ENCODE results near the gene RNF44. TPM values are rescaled to one million over a fixed set of nuclear protein-coding genes. Genes with fewer than 3 reads are reported as not detected.

RNF44 gene
- total and polyA plus RNA-seq, 2 donors (not counting 3 experiments of a cell fraction or from before 2014, with no cell fraction given), result 19.8 to 50.2 TPM

GRCh38 chr5:176515396-176515795 lies 21.8 kb downstream of the RNF44 start:
- intact Hi-C loops (cut with micrococcal nuclease), result no loop called here
- no TSS peak for BruUV-seq (replicated peaks)

GRCh38 chr5:176514244-176514950 lies 22.8 kb downstream of the RNF44 start:
- intact Hi-C loops (cut with micrococcal nuclease) (no loop called here), dilution Hi-C loops (cut with MboI; ENCODE audit: extremely low pct_ligation_motif_present, low sequenced_read_pairs) (no loop called here)
- no peak overlapping the region for H2AFZ ChIP-seq (ENCODE audit: low read depth, low read length)
- TF ChIP-seq JUN (IDR thresholded peaks at IDR 0.05; ENCODE audit: borderline replicate concordance, insufficient read depth, insufficient read length, low read depth) (no peak), POLR2A (IDR thresholded peaks at IDR 0.05; ENCODE audit: low read depth, low read length) (no peak), MYC (IDR thresholded peaks at IDR 0.05; ENCODE audit: low read depth, low read length) (no peak), GATA2 (IDR thresholded peaks at IDR 0.05; ENCODE audit: insufficient read depth, insufficient read length, low read depth, low read length) (no peak), CTCF (IDR thresholded peaks at IDR 0.05; ENCODE audit: extremely low read depth in 1 of 2, insufficient read depth in 1 of 2, low read depth in 1 of 2, low read length in 2 of 2) (no peak), EZH2 (IDR thresholded peaks at IDR 0.05; ENCODE audit: borderline replicate concordance, low read depth, low read length, severe bottlenecking) (no peak), POLR2AphosphoS5 (IDR thresholded peaks at IDR 0.05; ENCODE audit: insufficient read depth, low read depth, low read length) (no peak), MAX (IDR thresholded peaks at IDR 0.05; ENCODE audit: insufficient read depth, insufficient read length) (no peak), FOS (IDR thresholded peaks at IDR 0.05; ENCODE audit: borderline replicate concordance, insufficient read depth, low read length) (no peak)
- FAIRE-seq, result no peak
- no peak overlapping the region for H3K9ac ChIP-seq (replicated peaks; ENCODE audit: extremely low read depth, insufficient read depth, low read length)
- H3K27me3 ChIP-seq (ENCODE audit: control insufficient read depth in 2 of 2, insufficient read depth in 2 of 2, low read length in 2 of 2), result no peaks in the 10 kb centered on the region
- no peaks in the 10 kb centered on the region for H3K9me3 ChIP-seq (replicated peaks; ENCODE audit: control insufficient read depth, insufficient read depth, low read length)
- ChIA-PET CTCF (interaction anchor here (1.2 to 1.6 kb wide), 2 partner anchors 15 to 18 kb away, joined by 3 read pairs; no protein-coding TSS in a partner anchor), POLR2A (no interaction called here)
- no peaks in the 10 kb centered on the region for H3K36me3 ChIP-seq (ENCODE audit: control insufficient read depth in 2 of 2, extremely low read depth in 1 of 2, insufficient read depth in 2 of 2, low read length in 2 of 2)
- BruUV-seq (replicated peaks), result no TSS peak
- no peak overlapping the region for H3K4me3 ChIP-seq (replicated peaks in 1 of 3; ENCODE audit: insufficient read depth in 1 of 3, low read depth in 1 of 3, low read length in 3 of 3)
- no peaks in the 10 kb centered on the region for H3K4me1 ChIP-seq (ENCODE audit: control insufficient read depth, extremely low read depth, insufficient read depth, low read length)
- DNase-seq (ENCODE audit: low read depth, low spot score), result no peak
- no peak overlapping the region for H3K27ac ChIP-seq (ENCODE audit: insufficient read depth, low read depth, low read length)
- no peak overlapping the region for H3K4me2 ChIP-seq (ENCODE audit: insufficient read depth, low read length)
- H4K20me1 ChIP-seq (replicated peaks; ENCODE audit: control insufficient read depth, extremely low read depth, insufficient read depth, low read length), result no peaks in the 10 kb centered on the region
- no peaks in the 10 kb centered on the region for H3K79me2 ChIP-seq (ENCODE audit: control insufficient read depth, insufficient read depth, low read length)
- H3K9me1 ChIP-seq (replicated peaks; ENCODE audit: control insufficient read depth, extremely low read depth, insufficient read depth, low read length), result no peaks in the 10 kb centered on the region

More at GRCh38 chr5:176515396-176515795, 21.8 kb downstream of the RNF44 start:
- H3K4me2 ChIP-seq (ENCODE audit: insufficient read depth, low read length), result no peak overlapping the region
- FAIRE-seq (no peak), DNase-seq (ENCODE audit: low read depth, low spot score) (no peak)
- ChIA-PET CTCF (interaction anchor here (1.6 kb wide), 1 partner anchor 17 kb away, joined by 3 read pairs; no protein-coding TSS in a partner anchor), POLR2A (no interaction called here)
- H3K4me3 ChIP-seq (replicated peaks in 1 of 3; ENCODE audit: insufficient read depth in 1 of 3, low read depth in 1 of 3, low read length in 3 of 3), result no peak overlapping the region
- H3K4me1 ChIP-seq (ENCODE audit: control insufficient read depth, extremely low read depth, insufficient read depth, low read length), result no peaks in the 10 kb centered on the region
- no peak overlapping the region for H3K27ac ChIP-seq (ENCODE audit: insufficient read depth, low read depth, low read length)
- no peaks in the 10 kb centered on the region for H3K36me3 ChIP-seq (ENCODE audit: control insufficient read depth in 2 of 2, extremely low read depth in 1 of 2, insufficient read depth in 2 of 2, low read length in 2 of 2)
- dilution Hi-C loops (cut with MboI; ENCODE audit: extremely low pct_ligation_motif_present, low sequenced_read_pairs), result no loop called here
- TF ChIP-seq MYC (IDR thresholded peaks at IDR 0.05; ENCODE audit: low read depth, low read length) (no peak), POLR2AphosphoS5 (IDR thresholded peaks at IDR 0.05; ENCODE audit: insufficient read depth, low read depth, low read length) (no peak), FOS (IDR thresholded peaks at IDR 0.05; ENCODE audit: borderline replicate concordance, insufficient read depth, low read length) (no peak)
- H2AFZ ChIP-seq (ENCODE audit: low read depth, low read length), result no peak overlapping the region
- no peak overlapping the region for H3K9ac ChIP-seq (replicated peaks; ENCODE audit: extremely low read depth, insufficient read depth, low read length)
- H3K9me3 ChIP-seq (replicated peaks; ENCODE audit: control insufficient read depth, insufficient read depth, low read length), result no peaks in the 10 kb centered on the region
- no peaks in the 10 kb centered on the region for H3K79me2 ChIP-seq (ENCODE audit: control insufficient read depth, insufficient read depth, low read length)
- no peaks in the 10 kb centered on the region for H3K27me3 ChIP-seq (ENCODE audit: control insufficient read depth in 2 of 2, insufficient read depth in 2 of 2, low read length in 2 of 2)
- H3K9me1 ChIP-seq (replicated peaks; ENCODE audit: control insufficient read depth, extremely low read depth, insufficient read depth, low read length), result no peaks in the 10 kb centered on the region
- no peaks in the 10 kb centered on the region for H4K20me1 ChIP-seq (replicated peaks; ENCODE audit: control insufficient read depth, extremely low read depth, insufficient read depth, low read length)
